IPS-18a (cell line): ENCODE data around the gene TMEM200C.

Source experiments
- H3K27ac ChIP-seq: one replicate; pipeline ENCODE4 v1.5.1; 2013; ENCODE audit warnings: low read length
- H3K27me3 ChIP-seq: one replicate; pipeline ENCODE4 v1.6.1; 2013; ENCODE audit warnings: mild to moderate bottlenecking, low read length; ENCODE audit not compliant: control insufficient read depth, insufficient read depth
- H3K36me3 ChIP-seq: one replicate; pipeline ENCODE4 v1.6.1; 2013; ENCODE audit warnings: low read depth, low read length; ENCODE audit not compliant: control insufficient read depth
- H3K4me1 ChIP-seq: one replicate; pipeline ENCODE4 v1.6.1; 2013; ENCODE audit warnings: low read depth, low read length; ENCODE audit not compliant: control insufficient read depth
- H3K4me3 ChIP-seq: one replicate; pipeline ENCODE4 v1.5.1; 2013; ENCODE audit warnings: low read length
- H3K9ac ChIP-seq: one replicate; pipeline ENCODE4 v1.6.1; 2013; ENCODE audit warnings: mild to moderate bottlenecking, low read length, moderate library complexity
- H3K9me3 ChIP-seq: one replicate; pipeline ENCODE4 v1.6.1; 2013; ENCODE audit warnings: low read depth, low read length; ENCODE audit not compliant: control insufficient read depth

The TMEM200C gene

DNA sequence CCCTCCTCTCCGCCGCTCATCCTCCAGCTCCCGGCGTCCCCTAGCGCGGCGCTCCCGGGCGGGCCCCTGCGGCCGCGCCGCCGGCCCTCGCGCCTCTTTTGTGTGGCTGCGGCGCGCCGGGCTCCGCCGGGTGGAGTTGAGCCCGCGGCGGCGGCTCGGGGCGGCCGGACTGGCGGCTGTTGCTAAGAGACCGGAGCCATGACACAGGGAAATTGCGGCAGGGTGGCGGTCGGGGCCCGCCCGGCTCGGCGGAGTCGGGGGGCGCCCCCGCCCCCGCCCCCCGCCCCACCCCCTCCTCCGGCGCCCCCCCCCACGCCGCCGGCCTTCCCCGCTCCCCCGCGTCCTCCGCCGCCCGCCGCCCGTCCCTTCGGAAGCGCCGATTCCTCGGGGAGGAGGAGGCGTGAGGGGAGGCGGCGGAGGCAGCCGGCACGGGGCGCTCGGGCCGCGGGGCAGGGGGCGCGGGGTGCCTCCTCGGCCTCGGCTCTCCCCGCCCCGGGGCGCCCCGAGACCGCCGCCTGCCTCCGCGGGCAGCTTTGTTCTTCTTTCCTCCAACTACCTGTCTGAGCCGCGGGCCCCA, at the start of gene TMEM200C:
TSS of gene TMEM200C (minus strand) at position 224 of the 577 bp plus-strand sequence. CDS start 3,459 bp downstream, outside the sequence.
- peak within 1 kb of the TSS; percentile 24 for H3K27ac ChIP-seq
- H3K36me3 ChIP-seq = no peaks in the 10 kb centered on the region
- peak within 1 kb of the TSS; percentile 86 for H3K9ac ChIP-seq
- peaks cover 46% of the 10 kb centered on the region for H3K27me3 ChIP-seq
- peaks cover 27% of the 10 kb centered on the region for H3K4me1 ChIP-seq
- no peaks in the 10 kb centered on the region for H3K9me3 ChIP-seq
- H3K4me3 ChIP-seq = peak within 1 kb of the TSS; percentile 78

DNA sequence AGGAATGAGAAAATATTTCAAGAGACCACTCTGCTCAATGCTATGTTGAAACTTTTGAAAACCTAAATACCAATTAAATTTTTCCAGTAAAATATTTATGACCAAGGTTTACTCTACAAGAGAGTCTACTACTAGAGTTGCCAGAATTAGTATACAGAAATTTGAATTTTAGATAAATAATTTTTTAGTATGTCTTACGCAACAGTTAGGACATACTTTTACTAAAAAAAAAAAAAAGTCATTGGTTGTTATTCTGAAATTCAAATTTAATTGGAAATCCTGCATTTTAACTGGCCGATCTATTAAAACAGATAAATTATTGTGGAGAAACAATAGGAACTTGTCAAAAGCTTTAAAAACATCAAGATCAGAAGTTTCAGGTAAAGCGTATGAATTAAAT, 49.1 kb upstream of the TMEM200C start:
- H3K4me1 ChIP-seq = peaks cover 12% of the 10 kb centered on the region
- H3K4me3 ChIP-seq = no peak overlapping the region
- H3K27ac ChIP-seq = no peak overlapping the region
- no peak overlapping the region for H3K9ac ChIP-seq
- no peaks in the 10 kb centered on the region for H3K27me3 ChIP-seq
- H3K36me3 ChIP-seq = no peaks in the 10 kb centered on the region
- no peaks in the 10 kb centered on the region for H3K9me3 ChIP-seq

DNA sequence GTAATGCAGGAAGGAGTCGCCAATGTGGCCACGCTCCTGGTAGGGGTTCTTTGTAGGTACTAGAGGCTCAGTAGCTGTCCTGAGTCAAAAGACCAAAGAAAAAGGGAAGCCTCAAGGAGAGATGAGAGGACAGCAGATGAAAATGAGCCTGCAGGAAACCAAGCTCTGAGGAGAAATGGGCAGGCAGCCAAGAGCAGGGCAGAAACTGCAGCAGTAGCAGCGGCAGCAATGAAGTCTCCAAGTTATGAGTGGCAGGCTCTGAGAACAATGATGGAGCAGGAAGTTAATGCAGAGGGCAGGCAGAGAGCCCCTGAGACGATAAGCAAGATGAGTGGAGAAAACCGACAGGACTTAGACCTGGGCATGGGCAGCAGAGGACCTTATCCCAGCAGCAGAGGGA, 48.2 kb upstream of the TMEM200C start:
- Histone ChIP-seq H3K9me3 (no peaks in the 10 kb centered on the region), H3K27me3 (no peaks in the 10 kb centered on the region), H3K36me3 (no peaks in the 10 kb centered on the region), H3K4me1 (peaks cover 12% of the 10 kb centered on the region), H3K9ac (no peak overlapping the region), H3K27ac (no peak overlapping the region), H3K4me3 (no peak overlapping the region)

DNA sequence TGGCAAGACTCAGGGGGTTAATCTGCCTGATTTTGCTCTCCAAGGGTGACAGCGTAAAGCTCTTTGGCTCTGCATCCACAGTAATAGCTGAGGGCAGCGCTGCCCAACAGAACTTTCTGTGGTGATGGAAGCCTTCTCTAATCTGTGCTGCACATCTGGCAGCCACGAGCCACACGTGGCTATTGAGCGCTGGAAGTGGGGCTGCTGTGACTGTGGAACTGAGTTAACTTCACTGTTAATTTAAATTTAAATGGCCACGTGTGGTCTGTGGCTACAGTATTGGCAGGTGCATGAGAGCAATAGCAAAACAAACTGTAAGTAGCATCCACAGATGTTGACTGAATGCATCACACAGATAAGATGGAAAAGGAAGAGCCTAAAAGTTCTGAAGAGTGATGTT, 47.3 kb upstream of the TMEM200C start:
- no peaks in the 10 kb centered on the region for H3K36me3 ChIP-seq
- H3K27ac ChIP-seq = no peak overlapping the region
- no peaks in the 10 kb centered on the region for H3K9me3 ChIP-seq
- peaks cover 12% of the 10 kb centered on the region for H3K4me1 ChIP-seq
- no peak overlapping the region for H3K9ac ChIP-seq
- H3K4me3 ChIP-seq = no peak overlapping the region
- no peaks in the 10 kb centered on the region for H3K27me3 ChIP-seq

DNA sequence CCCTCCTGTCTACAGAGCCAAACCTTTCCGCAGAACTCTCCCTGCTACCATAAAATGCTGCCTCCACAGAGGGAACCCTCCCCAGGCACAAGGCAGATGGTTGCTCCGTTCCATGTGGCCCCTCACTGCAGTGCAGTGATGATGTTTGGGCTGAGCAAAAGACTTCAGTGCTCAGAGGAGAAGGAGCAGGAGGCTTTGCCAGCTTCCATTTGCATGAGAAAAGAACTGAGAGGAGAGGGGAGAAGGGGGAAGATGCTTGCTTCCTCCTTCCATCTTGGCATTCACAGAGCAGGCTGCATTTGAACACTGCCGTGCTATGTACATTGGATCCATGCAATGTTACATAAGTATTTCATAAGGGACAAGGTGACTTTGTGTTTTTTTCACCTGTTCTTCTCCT, 46.6 kb upstream of the TMEM200C start:
- Histone ChIP-seq H3K27me3 (no peaks in the 10 kb centered on the region), H3K4me3 (no peak overlapping the region), H3K4me1 (peaks cover 12% of the 10 kb centered on the region), H3K27ac (no peak overlapping the region), H3K9ac (no peak overlapping the region), H3K36me3 (no peaks in the 10 kb centered on the region), H3K9me3 (no peaks in the 10 kb centered on the region)

DNA sequence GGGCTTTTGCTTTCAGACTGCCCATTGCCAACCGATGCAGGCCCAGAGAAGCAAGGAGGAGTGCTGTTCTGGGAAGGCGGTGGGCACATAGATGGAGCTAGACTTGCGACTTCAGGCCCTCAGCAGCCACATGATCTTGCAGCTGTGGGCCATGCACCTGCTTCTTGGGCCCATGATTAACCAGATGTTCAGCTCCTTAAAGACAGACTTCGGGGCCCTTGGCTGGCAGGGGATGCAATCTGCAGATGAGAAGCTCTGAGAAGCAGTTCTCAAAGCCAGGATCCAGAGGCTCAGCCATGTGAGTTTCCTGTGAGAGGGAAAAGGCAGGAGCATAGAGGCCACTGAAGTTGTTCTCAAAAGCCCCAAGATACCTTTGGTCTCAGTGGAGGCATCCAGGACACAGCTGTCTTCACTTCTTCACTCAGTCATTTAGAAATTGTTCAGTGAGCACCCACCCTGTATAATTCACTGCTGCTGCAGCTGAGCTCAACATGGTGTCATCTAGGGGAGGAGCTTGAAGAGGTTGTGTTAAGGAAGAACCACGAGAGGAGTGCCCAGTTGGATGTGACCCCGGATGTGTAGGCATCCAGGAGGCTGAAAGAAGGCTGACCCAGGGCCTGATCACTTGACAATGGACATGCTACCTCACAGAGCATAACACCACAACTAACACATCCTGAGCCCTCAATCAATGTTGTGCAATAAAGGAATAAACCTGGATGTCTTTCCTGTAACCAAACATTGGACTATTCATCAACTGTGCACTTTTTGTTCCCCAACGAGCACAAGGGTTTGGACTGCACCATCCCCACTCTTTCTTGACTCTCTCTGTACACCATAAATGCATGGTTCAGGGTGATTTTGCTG, 44.7 kb upstream of the TMEM200C start:
- Histone ChIP-seq H3K36me3 (no peaks in the 10 kb centered on the region), H3K27ac (no peak overlapping the region), H3K27me3 (no peaks in the 10 kb centered on the region), H3K9me3 (no peaks in the 10 kb centered on the region), H3K4me3 (no peak overlapping the region), H3K9ac (no peak overlapping the region), H3K4me1 (peaks cover 12% of the 10 kb centered on the region)

DNA sequence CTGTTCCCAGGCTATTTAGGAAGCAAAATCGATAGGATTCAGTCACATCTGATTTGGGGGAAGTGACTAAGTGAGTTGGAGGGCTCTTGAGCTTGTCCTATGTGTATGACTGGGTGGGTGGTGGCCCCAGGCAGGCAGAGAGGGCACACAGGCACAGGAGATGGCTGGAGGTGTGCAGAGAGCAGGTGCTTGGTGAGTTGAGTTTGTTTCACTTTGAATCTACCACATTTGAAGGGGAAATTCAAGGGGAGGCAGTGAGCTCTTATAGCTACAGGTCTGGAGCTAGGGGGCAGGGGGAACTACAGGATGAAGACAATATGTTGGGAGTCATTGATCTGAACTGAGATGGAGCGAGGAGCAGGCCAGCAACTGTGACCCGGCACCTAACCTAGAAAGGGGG, 42.5 kb upstream of the TMEM200C start:
- Histone ChIP-seq H3K27me3 (no peaks in the 10 kb centered on the region), H3K27ac (no peak overlapping the region), H3K9ac (no peak overlapping the region), H3K9me3 (no peaks in the 10 kb centered on the region), H3K4me1 (peaks cover 12% of the 10 kb centered on the region), H3K36me3 (no peaks in the 10 kb centered on the region), H3K4me3 (no peak overlapping the region)

DNA sequence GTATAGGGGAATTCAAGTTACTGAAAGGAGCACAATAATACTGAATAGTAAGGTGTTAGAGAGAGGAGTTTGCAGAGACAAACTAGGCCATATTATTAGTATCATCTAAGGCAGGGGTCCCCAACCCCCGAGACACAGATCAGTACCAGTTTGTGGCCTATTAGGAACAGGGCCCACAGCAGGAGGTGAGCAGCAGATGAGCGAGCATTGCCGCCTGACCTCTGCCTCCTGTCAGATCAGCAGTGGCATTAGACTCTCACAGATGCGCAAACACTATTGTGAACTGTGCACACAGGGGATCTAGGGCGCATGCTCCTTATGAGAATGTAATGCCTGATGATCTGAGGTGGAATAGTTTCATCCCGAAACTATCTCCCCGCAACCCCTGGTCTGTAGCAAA, 41.8 kb upstream of the TMEM200C start:
- Histone ChIP-seq H3K27me3 (no peaks in the 10 kb centered on the region), H3K36me3 (no peaks in the 10 kb centered on the region), H3K4me3 (no peak overlapping the region), H3K9ac (no peak overlapping the region), H3K27ac (no peak overlapping the region), H3K9me3 (no peaks in the 10 kb centered on the region), H3K4me1 (peaks cover 10% of the 10 kb centered on the region)

DNA sequence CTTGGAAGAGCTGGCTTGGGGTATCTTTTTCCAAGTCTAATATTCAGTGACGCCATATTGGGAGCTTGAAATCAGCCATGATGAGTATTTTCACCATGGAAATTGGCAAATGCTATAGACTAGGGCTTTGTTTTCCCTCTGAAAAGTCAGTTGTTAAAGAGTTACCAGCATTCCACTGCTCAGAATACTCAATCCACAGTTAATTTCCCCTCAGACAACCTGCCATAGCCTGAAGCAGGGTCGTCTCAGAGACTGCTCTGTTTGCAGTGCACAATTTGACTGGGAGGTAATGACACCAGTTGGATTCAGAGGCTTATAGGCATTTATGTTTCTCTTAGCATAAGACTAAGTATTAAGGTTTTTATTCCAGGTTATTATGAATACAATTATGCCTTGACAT, 35.5 kb upstream of the TMEM200C start:
- no peak overlapping the region for H3K4me3 ChIP-seq
- no peaks in the 10 kb centered on the region for H3K27me3 ChIP-seq
- no peaks in the 10 kb centered on the region for H3K36me3 ChIP-seq
- H3K27ac ChIP-seq = no peak overlapping the region
- H3K4me1 ChIP-seq = no peaks in the 10 kb centered on the region
- no peak overlapping the region for H3K9ac ChIP-seq
- peaks cover 6% of the 10 kb centered on the region for H3K9me3 ChIP-seq

DNA sequence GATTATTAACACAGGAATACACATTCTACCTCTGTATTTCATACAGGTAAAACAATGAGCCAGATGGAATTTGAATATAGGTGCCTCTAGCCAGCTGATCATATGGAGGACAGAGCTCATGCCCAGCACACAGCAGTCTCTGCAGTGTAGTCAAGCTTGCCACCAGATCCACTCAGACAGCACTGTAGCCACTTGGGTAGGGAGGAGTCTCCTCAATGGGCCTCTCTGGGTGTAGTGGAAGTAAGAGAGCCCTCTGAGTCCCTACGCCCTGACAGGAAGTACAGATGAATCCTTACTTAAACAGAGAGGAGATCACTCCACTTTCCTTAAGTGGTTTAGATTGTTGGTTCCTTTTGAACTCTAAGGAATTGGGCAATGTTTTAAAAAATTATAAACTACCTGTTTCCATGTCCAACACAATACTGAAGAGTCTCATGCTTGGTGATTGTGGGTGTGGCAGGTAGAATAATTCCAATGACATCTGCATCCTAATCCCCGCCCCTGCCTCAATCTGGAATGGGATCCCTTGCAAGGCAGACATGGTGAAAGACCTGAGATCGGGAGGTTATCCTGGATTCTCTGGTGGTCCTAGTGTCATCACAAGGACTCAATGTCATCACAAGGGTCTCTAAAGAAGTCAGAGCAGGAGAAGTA, 23.0 kb upstream of the TMEM200C start:
- Histone ChIP-seq H3K27me3 (no peaks in the 10 kb centered on the region), H3K4me3 (no peak overlapping the region), H3K36me3 (no peaks in the 10 kb centered on the region), H3K9ac (no peak overlapping the region), H3K27ac (no peak overlapping the region), H3K9me3 (no peaks in the 10 kb centered on the region), H3K4me1 (no peaks in the 10 kb centered on the region)

DNA sequence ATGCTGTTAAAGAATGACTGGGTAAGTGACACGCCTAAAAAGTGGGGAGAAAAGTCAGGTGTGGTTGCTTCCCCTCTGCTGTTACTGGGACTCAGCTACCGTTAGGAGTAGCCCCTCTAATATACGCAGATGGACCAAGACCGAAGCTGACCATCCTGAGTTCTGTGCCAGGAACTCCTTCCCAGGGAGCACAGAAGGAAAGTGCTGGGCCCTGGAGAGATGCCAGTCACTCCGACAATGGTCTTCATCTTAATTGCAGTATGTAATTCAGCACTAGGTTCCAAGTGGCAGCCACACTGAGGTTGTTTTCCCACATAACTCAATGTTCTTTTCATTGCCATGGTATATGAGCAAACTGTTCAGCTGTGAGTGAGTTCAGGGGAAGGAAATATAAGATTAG, 19.6 kb upstream of the TMEM200C start:
- H3K27me3 ChIP-seq = no peaks in the 10 kb centered on the region
- no peak overlapping the region for H3K4me3 ChIP-seq
- H3K27ac ChIP-seq = no peak overlapping the region
- no peaks in the 10 kb centered on the region for H3K9me3 ChIP-seq
- no peaks in the 10 kb centered on the region for H3K36me3 ChIP-seq
- H3K9ac ChIP-seq = no peak overlapping the region
- peaks cover 3% of the 10 kb centered on the region for H3K4me1 ChIP-seq
